NCI-H345 treated with DMSO at 0.1 percent for 48 hours (cell line): Measurements from ENCODE around the gene SLAMF6.
"Not testable (repeated sequence)": the region's sequence is repeated elsewhere in the genome, so short reads cannot be mapped to it uniquely, and the experiment has no call there.

Source experiments
- DNase-seq: peaks from one replicate; lab custom pipeline; 2025; ENCODE audit not compliant: unreplicated experiment; lab: John Stamatoyannopoulos, UW

Gene SLAMF6

GRCh38 chr1:160522622-160523345, at the start of gene SLAMF6:
TSS of gene SLAMF6 (minus strand) at chr1:160523255. CDS start at chr1:160523192, 63 bp downstream.
- DNase-seq: no peak

- no peak for DNase-seq
Measured at GRCh38 chr1:160570840-160571239, 47.8 kb upstream of the SLAMF6 start.

DNA sequence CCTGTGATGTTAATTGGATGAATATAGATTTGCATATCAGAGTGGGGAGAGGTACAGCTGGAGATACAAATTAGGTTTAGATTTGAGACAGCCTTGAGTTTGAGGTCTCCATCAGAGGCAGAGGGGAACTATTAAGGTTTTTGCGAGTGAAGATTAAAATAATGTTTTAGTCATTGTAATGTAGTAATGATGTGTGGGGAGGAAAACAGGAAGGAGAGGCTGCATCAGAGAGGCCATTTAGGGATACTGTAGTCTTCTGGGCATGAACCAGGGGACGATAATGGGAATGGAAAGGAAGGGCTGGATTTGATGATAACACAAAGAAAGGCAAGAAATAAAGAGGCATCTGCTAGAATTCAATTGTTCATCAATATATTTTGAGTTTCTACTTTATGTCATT, 46.8 kb upstream of the SLAMF6 start:
- no peak for DNase-seq

DNA sequence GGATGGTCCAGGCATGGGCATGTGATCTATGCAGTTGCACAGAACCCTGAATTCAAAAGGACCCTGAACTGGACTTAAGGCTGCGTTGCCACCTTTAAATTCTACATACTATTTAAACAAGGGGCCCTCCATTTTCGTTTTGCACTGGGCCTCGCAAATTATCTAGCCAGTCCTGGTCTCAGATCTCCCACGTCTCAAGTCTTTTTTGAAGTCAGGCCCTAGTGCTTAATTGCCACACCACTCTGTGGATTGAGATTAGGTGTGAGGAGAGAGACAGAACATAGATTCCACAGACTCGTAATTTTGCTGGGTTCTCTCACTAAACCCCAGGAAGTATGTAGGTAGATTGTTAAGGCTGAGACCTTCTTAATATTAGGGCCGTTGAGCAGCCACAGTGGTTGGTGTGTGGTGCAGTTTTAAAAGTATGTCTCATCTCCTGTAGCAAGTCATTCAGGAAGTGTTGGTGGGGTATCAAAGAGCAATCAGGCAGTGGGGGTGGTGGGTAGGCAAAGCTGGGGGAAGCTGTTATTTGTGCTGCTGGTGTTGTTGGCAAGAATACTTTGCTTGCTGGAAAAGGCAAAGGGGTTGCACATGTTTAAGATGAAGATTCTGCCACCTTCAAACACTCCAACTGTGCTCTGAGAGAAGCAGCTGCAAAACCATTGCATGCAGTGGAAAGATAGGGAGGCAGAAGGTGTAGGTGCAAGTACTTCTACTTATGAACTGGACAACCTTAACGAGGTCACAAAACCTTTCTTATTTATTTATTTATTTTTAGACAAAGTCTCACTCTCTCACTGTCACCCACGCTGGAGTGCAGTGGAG, 45.0 kb upstream of the SLAMF6 start:
- DNase-seq: no peak

DNA sequence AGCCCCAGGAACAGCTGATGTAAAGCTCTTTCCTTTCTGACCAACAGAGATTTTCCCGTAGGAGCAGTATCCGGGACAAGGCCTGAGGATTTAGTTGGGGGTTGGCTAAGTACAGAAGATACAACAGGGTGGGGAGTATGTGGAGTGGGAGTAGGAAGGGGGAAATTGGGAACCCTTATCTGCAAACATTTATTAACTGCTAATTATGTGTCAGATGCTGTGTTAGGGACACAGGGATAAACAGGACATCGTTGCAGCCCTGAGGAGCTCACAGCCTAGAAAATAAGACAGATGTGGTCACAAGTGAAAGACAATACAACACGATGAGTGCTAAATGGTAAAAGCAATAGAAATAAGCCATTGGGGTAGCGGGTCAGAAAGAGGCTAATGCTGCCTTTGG, 44.3 kb upstream of the SLAMF6 start:
- DNase-seq: no peak

DNA sequence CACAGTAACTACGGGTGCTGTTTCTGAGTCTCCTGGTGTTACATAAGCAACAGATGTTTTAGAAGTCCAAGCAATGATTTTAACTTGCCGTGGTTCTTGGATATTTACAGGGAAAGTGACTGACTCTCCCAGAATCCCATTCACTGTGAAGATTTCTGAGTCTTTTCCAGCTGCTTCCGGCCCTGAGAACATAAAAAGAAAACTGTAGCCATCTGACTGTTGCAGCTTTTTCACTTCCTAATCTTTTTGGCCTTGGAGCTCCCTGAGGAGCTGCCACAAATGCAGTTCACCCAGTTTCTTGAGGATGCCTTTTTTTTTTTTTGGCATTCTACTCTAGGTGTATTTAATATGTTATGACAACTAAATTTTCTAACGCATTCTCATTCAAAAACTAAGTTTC, 42.5 kb upstream of the SLAMF6 start:
- DNase-seq: no peak

DNA sequence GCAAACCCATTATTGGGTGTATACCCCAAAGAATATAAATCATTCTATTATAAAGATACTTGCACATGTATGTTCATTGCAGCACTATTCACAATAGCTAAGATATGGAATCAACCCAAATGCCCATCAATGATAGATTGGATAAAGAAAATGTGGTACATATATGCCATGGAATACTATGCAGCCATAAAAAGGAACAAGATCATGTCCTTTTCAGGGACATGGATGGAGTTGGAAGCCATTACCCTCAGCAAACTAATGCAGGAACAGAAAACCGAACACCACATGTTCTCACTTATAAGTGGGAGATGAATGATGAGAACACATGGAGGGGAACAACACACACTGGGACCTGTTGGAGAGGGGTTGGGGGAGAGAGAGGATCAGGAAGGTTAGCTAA, 40.2 kb upstream of the SLAMF6 start:
- not testable (repeated sequence) for DNase-seq

DNA sequence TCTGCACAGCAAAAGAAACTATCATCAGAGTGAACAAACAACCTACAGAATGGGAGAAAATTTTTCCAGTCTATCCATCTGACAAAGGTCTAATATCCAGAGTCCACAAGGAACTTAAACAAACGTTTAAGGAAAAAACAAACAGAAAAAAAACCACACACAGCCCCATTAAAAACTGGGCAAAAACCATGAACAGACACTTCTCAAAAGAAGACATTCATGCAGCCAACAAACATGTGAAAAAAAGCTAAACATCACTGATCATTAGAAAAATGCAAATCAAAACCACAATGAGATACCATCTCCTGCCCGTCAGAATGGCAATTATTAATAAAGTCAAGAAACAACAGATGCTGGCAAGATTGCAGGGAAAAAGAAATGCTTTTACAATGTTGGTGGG, 39.7 kb upstream of the SLAMF6 start:
- not testable (repeated sequence) for DNase-seq

- no peak for DNase-seq
Measured at GRCh38 chr1:160560806-160561205, 37.8 kb upstream of the SLAMF6 start.

DNA sequence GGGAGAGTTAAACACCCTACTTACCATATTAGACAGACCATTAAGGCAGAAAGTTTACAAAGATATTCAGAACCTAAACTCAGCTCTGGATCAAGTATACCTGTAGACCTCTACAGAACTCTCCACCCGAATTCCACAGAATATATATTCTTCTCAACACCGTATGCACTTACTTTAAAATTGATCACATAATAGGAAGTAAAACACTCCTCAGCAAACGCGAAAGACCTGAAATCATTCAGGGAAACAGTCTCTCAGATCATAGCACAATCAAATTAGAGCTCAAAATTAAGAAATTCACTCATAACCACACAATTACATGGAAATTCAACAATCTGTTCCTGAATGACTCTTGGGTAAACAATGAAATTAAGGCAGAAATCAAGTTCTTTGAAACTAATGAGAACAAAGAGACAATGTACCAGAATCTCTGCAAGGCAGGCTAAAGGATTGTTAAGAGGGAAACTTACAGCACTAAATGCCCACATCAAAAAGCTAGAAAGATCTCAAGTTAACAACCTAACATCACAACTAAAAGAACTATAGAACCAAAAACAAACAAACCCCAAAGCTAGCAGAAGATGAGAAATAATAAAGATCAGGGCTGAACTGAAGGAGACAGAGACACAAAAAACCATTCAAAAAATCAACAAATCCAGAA, 37.1 kb upstream of the SLAMF6 start:
- no peak for DNase-seq

DNA sequence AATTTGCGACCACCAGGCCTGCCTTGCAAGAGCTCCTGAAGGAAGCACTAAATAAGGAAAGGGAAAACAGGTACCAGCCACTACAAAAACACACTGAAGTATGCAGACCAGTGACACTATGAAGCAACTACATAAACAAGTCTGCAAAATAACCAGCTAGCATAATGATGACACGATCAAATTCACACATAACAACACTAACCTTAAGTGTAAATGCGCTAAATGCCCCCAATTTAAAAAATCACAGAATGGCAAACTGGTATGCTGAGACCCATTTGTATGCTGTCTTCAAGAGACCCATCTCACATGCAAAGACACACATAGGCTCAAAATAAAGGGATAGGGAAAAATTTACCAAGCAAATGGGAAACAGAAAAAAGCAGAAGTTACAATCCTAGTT, 36.4 kb upstream of the SLAMF6 start:
- DNase-seq: not testable (repeated sequence)

DNA sequence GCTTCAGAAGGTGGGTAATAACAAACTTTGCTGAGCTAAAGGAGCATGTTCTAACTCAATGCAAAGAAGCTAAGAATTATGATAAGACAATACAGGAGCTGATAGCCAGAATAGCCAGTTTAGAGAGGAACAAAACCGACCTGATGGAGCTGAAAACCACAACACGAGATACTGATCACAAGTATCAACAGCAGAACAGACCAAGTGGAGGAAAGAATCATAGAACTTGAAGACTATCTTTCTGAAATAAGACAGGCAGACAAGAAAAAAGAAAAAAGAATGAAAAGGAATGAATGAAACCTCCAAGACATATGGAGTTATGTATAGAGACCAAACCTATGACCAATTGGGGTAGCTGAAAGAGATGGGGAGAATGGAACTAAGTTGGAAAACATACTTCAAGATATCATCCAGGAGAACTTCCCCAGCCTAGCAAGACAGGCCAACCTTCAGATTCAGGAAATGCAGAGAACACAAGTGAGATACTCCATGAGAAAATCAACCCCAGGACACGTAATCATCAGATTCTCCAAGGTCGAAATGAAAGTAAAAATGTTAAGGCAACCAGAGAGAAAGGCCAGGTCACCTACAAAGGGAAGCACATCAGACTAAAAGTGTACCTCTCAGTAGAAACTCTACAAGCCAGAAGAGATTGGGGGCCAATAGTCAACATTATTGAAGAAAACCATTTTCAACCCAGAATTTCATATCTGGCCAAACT, 35.8 kb upstream of the SLAMF6 start:
- no peak for DNase-seq

DNA sequence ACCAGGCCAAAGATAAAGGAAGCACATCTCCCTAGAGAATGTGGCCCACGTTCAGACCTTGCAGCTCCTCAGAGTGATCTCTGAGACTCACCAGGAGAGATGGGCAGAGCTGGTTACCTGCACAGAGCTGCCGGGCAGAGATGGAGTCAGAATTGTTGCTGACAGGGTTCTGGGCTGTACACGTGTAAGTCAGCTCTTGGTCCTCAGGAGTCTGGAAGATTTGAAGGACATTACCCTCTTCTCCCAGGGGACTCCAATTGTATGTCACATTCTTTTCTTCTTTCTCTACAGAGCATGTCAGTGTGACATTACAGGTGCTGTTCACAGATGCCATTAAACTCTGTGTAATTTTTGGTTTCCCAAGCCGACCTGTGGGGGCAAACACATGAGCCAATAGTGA, 30.7 kb upstream of the SLAMF6 start:
- no peak for DNase-seq

DNA sequence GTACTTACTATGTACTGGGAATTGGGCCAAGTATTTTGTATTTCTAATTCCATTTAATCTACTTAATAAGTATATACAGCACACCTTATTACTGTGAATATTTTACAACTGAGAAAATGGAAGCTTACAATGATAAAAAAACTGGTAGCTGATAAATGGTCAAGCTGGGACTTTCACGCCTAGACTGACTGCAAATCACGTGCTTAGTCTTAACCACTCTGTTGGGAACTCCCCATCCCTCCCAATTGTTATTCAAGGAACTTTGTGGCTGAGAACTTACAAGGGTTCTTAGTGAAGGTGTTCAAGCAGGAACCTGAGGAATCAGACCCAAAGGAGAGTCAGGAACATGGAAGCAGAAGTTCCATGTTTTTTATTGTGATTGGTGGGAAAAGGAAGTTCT, 29.4 kb upstream of the SLAMF6 start:
- no peak for DNase-seq

GRCh38 chr1:160550572-160551034, 27.5 kb upstream of the SLAMF6 start:
- no peak for DNase-seq

- DNase-seq: no peak
Measured at GRCh38 chr1:160549665-160550006, 26.6 kb upstream of the SLAMF6 start.

DNA sequence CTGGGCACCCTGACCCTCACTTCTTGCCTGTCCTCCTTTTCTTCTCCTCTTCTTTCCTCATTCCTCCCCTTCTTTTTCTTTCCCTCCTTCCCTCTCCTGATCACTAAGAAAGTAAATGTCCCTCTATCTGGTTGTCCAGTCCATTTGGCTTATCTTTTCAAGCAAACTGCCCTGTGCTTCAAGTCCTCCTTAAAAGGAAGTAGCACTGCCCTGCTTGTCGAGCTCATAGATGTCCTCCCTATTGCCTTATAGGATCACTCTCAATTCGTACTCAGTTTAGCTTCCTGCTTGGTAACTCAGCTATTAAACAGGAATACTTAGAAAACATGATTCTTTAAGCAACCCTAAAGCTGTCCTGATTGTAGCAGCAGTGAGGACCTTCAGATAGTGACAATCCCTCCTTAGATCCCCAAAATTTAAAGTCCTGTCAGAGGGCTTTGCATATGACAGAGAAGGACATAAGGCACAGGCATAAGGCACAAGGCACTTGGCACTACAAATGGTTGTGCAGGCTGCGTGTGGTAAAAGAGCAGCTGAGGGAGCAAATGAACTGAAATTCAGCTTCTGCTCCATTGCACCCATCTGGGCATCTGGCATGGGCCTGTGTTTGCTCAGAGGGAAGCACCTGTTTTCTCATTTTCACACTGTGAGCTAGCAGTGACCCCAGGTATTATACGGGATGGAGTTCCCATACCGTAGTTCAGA, 26.1 kb upstream of the SLAMF6 start:
- no peak for DNase-seq

GRCh38 chr1:160548183-160548582, 25.1 kb upstream of the SLAMF6 start:
- no peak for DNase-seq

DNA sequence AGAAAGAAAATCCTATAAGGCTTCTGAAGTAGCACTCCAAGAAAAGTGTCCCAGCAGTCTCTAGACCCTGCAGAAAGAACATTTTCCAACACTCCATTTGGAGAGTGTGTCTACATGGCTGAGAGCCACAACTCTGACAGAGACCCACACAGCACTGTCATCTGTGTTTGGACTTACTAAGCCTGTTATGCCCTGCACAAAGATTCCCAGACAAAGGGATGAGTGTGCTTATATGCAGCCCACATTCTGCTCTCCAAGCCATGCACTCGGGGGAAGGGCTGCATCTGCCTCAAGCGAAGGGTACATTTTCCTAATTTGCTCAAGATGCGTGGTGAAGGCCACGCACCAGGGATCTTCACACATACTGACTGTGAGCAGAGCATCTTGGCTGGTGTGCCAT, 24.4 kb upstream of the SLAMF6 start:
- no peak for DNase-seq

DNA sequence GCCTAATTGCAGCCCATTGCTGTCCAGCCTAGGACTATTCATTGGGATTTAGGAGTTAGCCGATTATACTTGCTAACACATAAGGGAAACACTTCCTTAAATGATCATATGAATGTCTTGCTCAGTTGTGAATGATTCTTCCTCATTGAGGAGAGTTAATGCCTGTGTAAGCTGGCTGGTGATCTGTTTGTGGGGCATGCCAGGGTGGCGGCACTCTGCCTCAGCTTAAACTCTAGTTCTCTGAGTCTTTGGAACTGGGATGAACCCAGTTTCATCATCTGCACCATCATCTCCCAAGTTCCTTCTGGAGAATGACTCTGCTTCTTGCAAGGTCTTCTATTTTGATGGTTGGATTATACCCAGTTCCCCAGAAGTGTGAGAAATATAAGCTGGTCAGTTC, 23.9 kb upstream of the SLAMF6 start:
- DNase-seq: no peak

- no peak for DNase-seq
Measured at GRCh38 chr1:160544647-160545046, 21.6 kb upstream of the SLAMF6 start.
